Measurements from ENCODE around the gene ZNF605. TPM values are rescaled to one million over a fixed set of nuclear protein-coding genes. Genes with fewer than 3 reads are reported as not detected.

The ZNF605 gene
- total RNA-seq, 4 donors from 2014 or later: 4.5 to 21.3 (median 10.3) TPM

GRCh38 chr12:132869551-132869950 lies 86.6 kb downstream of the ZNF605 start:
- in situ Hi-C loops (cut with MboI; ENCODE audit: low pct_ligation_motif_present in 1 of 4, low pct_unique_long_range_greater_than_20kb in 1 of 4, low sequenced_read_pairs in 3 of 4) (no loop called here), intact Hi-C loops (cut with DNase I; ENCODE audit: low total_unique reads) (no loop called here)
- WGBS, 2 donors (ENCODE audit: low coverage in 1 of 2): 88% methylated on average over 3 to 14 of the region's 14 CpGs
- Histone ChIP-seq H3K36me3 (peaks cover 0 to 41% (median 11%) of the 10 kb centered on the region in 4 donors), H3K27me3 (no peaks in the 10 kb centered on the region), H3K4me1 (no peaks in the 10 kb centered on the region), H3K9me3 (no peaks in the 10 kb centered on the region), H3K4me3 (no peak overlapping the region), H3K27ac (no peak overlapping the region)
- DNase-seq: no peak
- no peak for TF ChIP-seq POLR2A (IDR thresholded peaks at IDR 0.05)
- TF ChIP-seq EP300 (IDR thresholded peaks at IDR 0.05; ENCODE audit: low read depth): no peak
- TF ChIP-seq CTCF (IDR thresholded peaks at IDR 0.05): no peak
- TF ChIP-seq POLR2AphosphoS5 (IDR thresholded peaks at IDR 0.05): no peak

Small RNA genes lying within 50 kb of the gene (small RNA-seq; reads per million reads assigned to genes)
- 0 reads per million in 4 donors for gene RNU4ATAC12P

Other genes with a start within 250 kb of the ZNF605 start
- 10 to 100 TPM; 16.7 to 43.6 (median 25.4) TPM for gene PGAM5, start 245.5 kb downstream of the ZNF605 start, total RNA-seq
- gene ANKLE2, start 194.5 kb downstream of the ZNF605 start, total RNA-seq: 100 to 1,000 TPM in 2 of 4 donors, 10 to 100 TPM in 2; 46.0 to 146 (median 88.6) TPM
- 100 to 1,000 TPM in 2 of 4 donors, 10 to 100 TPM in 2; 90.9 to 113 (median 99.9) TPM for gene GOLGA3, start 127.4 kb downstream of the ZNF605 start, total RNA-seq
- gene CHFR, start 68.7 kb downstream of the ZNF605 start, total RNA-seq: 100 to 1,000 TPM in 1 of 4 donors, 10 to 100 TPM in 3; 47.7 to 132 (median 61.9) TPM
- 10 to 100 TPM; 12.7 to 26.3 (median 18.5) TPM for gene ZNF26, start 30.1 kb upstream of the ZNF605 start, total RNA-seq
- gene ZNF84, start 81.2 kb upstream of the ZNF605 start, total RNA-seq: 100 to 1,000 TPM in 1 of 4 donors, 10 to 100 TPM in 3; 16.2 to 144 (median 44.5) TPM
- 10 to 100 TPM; 13.8 to 35.6 (median 14.8) TPM for gene ZNF140, start 124.6 kb upstream of the ZNF605 start, total RNA-seq
- 1 to 10 TPM; 1.4 to 3.8 (median 1.9) TPM for gene ZNF891, start 174.0 kb upstream of the ZNF605 start, total RNA-seq
- 10 to 100 TPM in 2 of 4 donors, 1 to 10 TPM in 2; 2.6 to 13.7 (median 10.7) TPM for gene ZNF10, start 174.3 kb upstream of the ZNF605 start, total RNA-seq
- gene ZNF268, start 225.2 kb upstream of the ZNF605 start, total RNA-seq: 10 to 100 TPM; 12.2 to 30.3 (median 16.1) TPM